ENCODE data around the gene IGF1R.

- TF ChIP-seq POLR2A (IDR thresholded peaks at IDR 0.05; ENCODE audit: low read length), result no peak
- no peak for TF ChIP-seq GATA1 (IDR thresholded peaks at IDR 0.05; ENCODE audit: low read depth, low read length)
Measured at GRCh38 chr15:98724494-98724893, 76.2 kb downstream of the IGF1R start.
